ENCODE results near the gene LAPTM5. TPM values are rescaled to one million over a fixed set of nuclear protein-coding genes. Genes with fewer than 3 reads are reported as not detected.
A peak's percentile ranks its signal among the peaks of the same experiment; 100 is the strongest.

The LAPTM5 gene
- total and polyA plus RNA-seq, 2 donors (not counting 1 experiment from before 2014, with no cell fraction given), result 1,384 to 1,519 TPM

GRCh38 chr1:30760596-30761324 lies 3.2 kb upstream of the LAPTM5 start:
- DNase-seq (peak; percentile 60), ATAC-seq (ENCODE audit: low read depth) (no peak)
- intact Hi-C loops (cut with micrococcal nuclease), result no loop called here
- Mint-ChIP-seq H3K27ac (peak overlapping the region; percentile 95), H3K4me3 (peak overlapping the region; percentile 92), H3K27me3 (no peaks in the 10 kb centered on the region), H3K9me3 (ENCODE audit: insufficient read depth) (no peaks in the 10 kb centered on the region), H3K4me1 (peaks cover 81% of the 10 kb centered on the region)
- Histone ChIP-seq H3K9ac (ENCODE audit: low read length) (peak overlapping the region; percentile 98), H3K9me3 (ENCODE audit: control extremely low read depth in 1 of 3, control insufficient read depth in 2 of 3, insufficient read depth in 1 of 3, low read length in 2 of 3) (no peaks in the 10 kb centered on the region), H4K20me1 (ENCODE audit: control insufficient read depth, insufficient read depth, low read length, poor library complexity, severe bottlenecking) (peaks cover 17% of the 10 kb centered on the region), H3K36me3 (replicated peaks in 1 of 2; ENCODE audit: control extremely low read depth in 1 of 2, control insufficient read depth in 1 of 2, extremely low read depth in 1 of 2, insufficient read depth in 2 of 2, low read length in 1 of 2) (peaks cover 0 to 11% of the 10 kb centered on the region in 2 experiments), H3K4me2 (replicated peaks; ENCODE audit: low read depth, low read length, poor library complexity, severe bottlenecking) (peak overlapping the region; percentile 94), H3K27me3 (replicated peaks in 1 of 4; ENCODE audit: control extremely low read depth in 1 of 4, control insufficient read depth in 3 of 4, insufficient read depth in 4 of 4, low read length in 3 of 4) (no peaks in the 10 kb centered on the region), H2AFZ (ENCODE audit: insufficient read depth, low read depth, low read length, poor library complexity, severe bottlenecking) (peak overlapping the region; percentile 58), H3K4me1 (ENCODE audit: control insufficient read depth in 2 of 2, insufficient read depth in 2 of 2, low read length in 2 of 2) (peaks cover 64 to 79% of the 10 kb centered on the region in 2 donors), H3K27ac (ENCODE audit: low read length in 2 of 2) (peak overlapping the region; percentile 82 to 98), H3K4me3 (ENCODE audit: control extremely low read depth in 1 of 5, extremely low read depth in 1 of 5, insufficient read depth in 1 of 5, low read depth in 2 of 5, low read length in 4 of 5) (peak overlapping the region in 4 of 5 experiments; percentile 12 to 96 (median 26)), H3K79me2 (ENCODE audit: control insufficient read depth, insufficient read depth, low read length) (peaks cover 58% of the 10 kb centered on the region)
- ChIA-PET CTCF (interaction anchor here (1.0 to 27.3 kb wide), 6 partner anchors 10 to 30 kb away, joined by 3 to 769 read pairs (median 4); partner anchors contain the start of gene MATN1), POLR2A (interaction anchor here (0.7 to 4.7 kb wide), 11 partner anchors 9 to 42 kb away, joined by 3 to 40 read pairs (median 4); no protein-coding TSS in a partner anchor)
- TF ChIP-seq EZH2 (IDR thresholded peaks at IDR 0.05; ENCODE audit: borderline replicate concordance, insufficient read depth, low read depth, low read length, poor library complexity, severe bottlenecking) (no peak), CTCF (IDR thresholded peaks at IDR 0.05) (no peak)
- 16% methylated on average over 7 of the region's 18 CpGs for WGBS (ENCODE audit: insufficient coverage)

Measured in B cell (primary cell).